K562 treated with DMSO at 1 percent for 24 hours (cell line): ENCODE data around the gene FHIP1B. TPM values are rescaled to one million over a fixed set of nuclear protein-coding genes. Genes with fewer than 3 reads are reported as not detected.

ENCODE experiments used
- total RNA-seq: library from RNA; unstranded; fragments of 300-600 nt; gene quantifications from 2 replicates; pipeline ENCODE4 v1.2.3, GENCODE V29; 2022; ENCODE audit warnings: low read depth; ENCODE audit not compliant: insufficient read depth

Gene FHIP1B
- 19.6 and 22.2 TPM in 2 replicates for total RNA-seq

GRCh38 chr11:6234387-6235107, at the start of gene FHIP1B:
FHIP1B (minus strand) TSS chr11:6234636; CDS start chr11:6224516, 10,120 bp downstream.

GRCh38 chr11:6238902-6239301, 4.5 kb upstream of the FHIP1B start, which contains the start of gene CNGA4:
CNGA4 (plus strand) TSS chr11:6239089; CDS start chr11:6239207, 118 bp downstream.

GRCh38 chr11:6205366-6205765, 29.1 kb downstream of the FHIP1B start, which contains the start of gene C11orf42:
C11orf42 (plus strand) TSS chr11:6205557; CDS start chr11:6205616, 59 bp downstream.

GRCh38 chr11:6199174-6199810, 35.1 kb downstream of the FHIP1B start, which contains the start of gene OR52W1:
OR52W1 (plus strand) TSS chr11:6199224; CDS start chr11:6199224, 0 bp downstream.

DNA sequence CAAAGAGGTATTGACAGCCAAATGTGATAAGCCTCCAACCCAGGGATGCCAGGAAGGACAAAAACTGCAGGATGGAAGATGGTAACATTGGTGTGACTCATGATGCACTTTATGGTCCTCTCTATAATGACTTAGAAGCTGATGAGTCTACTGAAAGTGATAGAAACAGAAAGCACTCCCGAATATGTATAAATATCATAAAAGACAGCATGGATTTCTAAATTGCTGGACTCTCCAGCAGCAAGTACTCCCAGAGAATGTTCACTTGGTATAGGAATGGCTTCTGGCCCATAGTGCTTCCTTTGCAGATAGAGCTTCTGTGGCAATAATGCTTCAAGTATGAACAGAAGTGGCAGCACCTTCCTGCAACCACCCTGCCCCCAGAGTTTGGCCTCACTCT, 64.2 kb downstream of the FHIP1B start, which contains the start of gene OR52B2:
Gene OR52B2 (minus strand): TSS at position 101 of the 400 bp plus-strand sequence. CDS start 0 bp downstream, at position 101.

Other genes with a start within 250 kb of the FHIP1B start
- gene OR52L1, start 247.7 kb downstream of the FHIP1B start, total RNA-seq, result not detected in 2 replicates
- gene OR56A4, start 227.7 kb downstream of the FHIP1B start, total RNA-seq, result not detected in 2 replicates
- gene OR56A1, start 203.9 kb downstream of the FHIP1B start, total RNA-seq, result not detected in 2 replicates
- gene OR56B4, start 127.0 kb downstream of the FHIP1B start, total RNA-seq, result not detected in 2 replicates
- not detected in 2 replicates for gene OR52B2, start 64.3 kb downstream of the FHIP1B start, total RNA-seq
- gene OR52W1, start 35.4 kb downstream of the FHIP1B start, total RNA-seq, result not detected in 2 replicates
- 1.1 TPM in 1 of 2 replicates, not detected in the other for gene C11orf42, start 29.1 kb downstream of the FHIP1B start, total RNA-seq
- gene CNGA4, start 4.5 kb upstream of the FHIP1B start, total RNA-seq, result not detected in 2 replicates
- not detected in 2 replicates for gene CCKBR, start 25.2 kb upstream of the FHIP1B start, total RNA-seq
- not detected in 2 replicates for gene CAVIN3, start 85.9 kb upstream of the FHIP1B start, total RNA-seq
- 47.6 and 53.9 TPM in 2 replicates for gene SMPD1, start 155.8 kb upstream of the FHIP1B start, total RNA-seq
- 3.1 and 3.4 TPM in 2 replicates for gene APBB1, start 184.5 kb upstream of the FHIP1B start, total RNA-seq
- gene HPX, start 206.4 kb upstream of the FHIP1B start, total RNA-seq, result 0.46 and 0.95 TPM in 2 replicates
- 12.3 and 29.1 TPM in 2 replicates for gene TRIM3, start 239.3 kb upstream of the FHIP1B start, total RNA-seq
- 35.2 and 39.9 TPM in 2 replicates for gene ARFIP2, start 246.7 kb upstream of the FHIP1B start, total RNA-seq
- 20.0 and 20.9 TPM in 2 replicates for gene TIMM10B, start 246.9 kb upstream of the FHIP1B start, total RNA-seq